PC-9 (cell line): Measurements from ENCODE around the gene PCDH9. TPM values are rescaled to one million over a fixed set of nuclear protein-coding genes. Genes with fewer than 3 reads are reported as not detected.

Experiments
- BruUV-seq: library from RNA; stranded (reverse); fragments of 400-500 nt; replicated peaks from 2 replicates; lab custom pipeline; 2021; lab: Mats Ljungman, UMichigan
- CTCF ChIA-PET: fragments of 300-600 bp; sonication (Branson Sonifier 250); formaldehyde crosslinking; loops from one replicate; lab custom pipeline; 2022; ENCODE audit warnings: antibody characterized with exemption; lab: Charles Lee
- POLR2A ChIA-PET: fragments of 300-600 bp; sonication (Branson Sonifier 250); formaldehyde crosslinking; loops from one replicate; lab custom pipeline; 2022; ENCODE audit warnings: antibody characterized with exemption; ENCODE audit not compliant: unreplicated experiment; lab: Charles Lee
- DNase-seq, 2 experiments: peaks; one replicate each; pipeline versions ENCODE4 v3.0.0 to v3.0.0-alpha.2; 2015 to 2022; ENCODE audit warnings: mixed read lengths in 1 of 2
- H2AFZ ChIP-seq: fragments of 200-600 bp; sonication (generic); 2 replicates; pipeline ENCODE4 v1.8.1; 2017; ENCODE audit warnings: antibody characterized with exemption
- H3F3A ChIP-seq: fragments of 200-600 bp; sonication (generic); 2 replicates; pipeline ENCODE4 v1.8.1; 2017; ENCODE audit warnings: antibody characterized with exemption, mild to moderate bottlenecking, low read depth; ENCODE audit not compliant: insufficient read depth
- H3K27ac ChIP-seq: fragments of 200-600 bp; sonication (generic); 2 replicates; pipeline ENCODE4 v1.6.1; 2016; ENCODE audit warnings: mixed run types
- H3K27me3 ChIP-seq: fragments of 200-600 bp; sonication (generic); 2 replicates; pipeline ENCODE4 v1.6.1; 2016; ENCODE audit warnings: low read depth, mixed run types; ENCODE audit not compliant: insufficient read depth
- H3K36me3 ChIP-seq: fragments of 200-600 bp; sonication (generic); 2 replicates; pipeline ENCODE4 v1.6.1; 2016; ENCODE audit warnings: low read depth, mixed run types
- H3K4me1 ChIP-seq: fragments of 200-600 bp; sonication (generic); replicated peaks from 2 replicates; pipeline ENCODE4 v1.6.1; 2016; ENCODE audit warnings: mixed run types; ENCODE audit not compliant: insufficient read depth
- H3K4me2 ChIP-seq: fragments of 200-600 bp; sonication (generic); 2 replicates; pipeline ENCODE4 v1.6.1; 2017; ENCODE audit warnings: mixed run types
- H3K4me3 ChIP-seq: fragments of 200-600 bp; sonication (generic); 2 replicates; pipeline ENCODE4 v1.6.1; 2016; ENCODE audit warnings: mixed run types
- H3K79me2 ChIP-seq: fragments of 200-600 bp; sonication (generic); 2 replicates; pipeline ENCODE4 v1.6.1; 2017; ENCODE audit warnings: low read depth, mixed run types
- H3K9me2 ChIP-seq: fragments of 200-600 bp; sonication (generic); 2 replicates; pipeline ENCODE4 v1.8.1; 2017; ENCODE audit warnings: mild to moderate bottlenecking; ENCODE audit not compliant: insufficient read depth
- H3K9me3 ChIP-seq: fragments of 200-600 bp; sonication (generic); 2 replicates; pipeline ENCODE4 v1.8.1; 2016; ENCODE audit warnings: low read depth; ENCODE audit not compliant: insufficient read depth
- H4K20me1 ChIP-seq: fragments of 200-600 bp; sonication (generic); 2 replicates; pipeline ENCODE4 v1.8.1; 2017; ENCODE audit not compliant: insufficient read depth
- EZH2 ChIP-seq: fragments of 200-600 bp; sonication (generic); IDR thresholded peaks from 2 replicates; pipeline ENCODE4 v1.8.0; 2017; ENCODE audit warnings: antibody characterized with exemption, low read depth
- intact Hi-C: fragments of 100-400 bp; cut with micrococcal nuclease; formaldehyde crosslinking; loops from one replicate; pipeline ENCODE4 v1.10.0; 2022; ENCODE audit not compliant: unreplicated experiment
- total RNA-seq: library from RNA; stranded (reverse); gene quantifications from 2 replicates; pipeline ENCODE4 v1.2.3, GENCODE V29; 2021
- TF ChIP-seq, protein P1 (sequence below): fragments of 200-600 bp; sonication (generic); conservative IDR thresholded peaks from 2 replicates; pipeline ENCODE4 v1.6.1; 2017; ENCODE audit warnings: mixed run types, antibody characterized with exemption, mild to moderate bottlenecking, moderate library complexity

The PCDH9 gene
- total RNA-seq, 1 experiment from 2014 or later: 0.37 TPM

DNA sequence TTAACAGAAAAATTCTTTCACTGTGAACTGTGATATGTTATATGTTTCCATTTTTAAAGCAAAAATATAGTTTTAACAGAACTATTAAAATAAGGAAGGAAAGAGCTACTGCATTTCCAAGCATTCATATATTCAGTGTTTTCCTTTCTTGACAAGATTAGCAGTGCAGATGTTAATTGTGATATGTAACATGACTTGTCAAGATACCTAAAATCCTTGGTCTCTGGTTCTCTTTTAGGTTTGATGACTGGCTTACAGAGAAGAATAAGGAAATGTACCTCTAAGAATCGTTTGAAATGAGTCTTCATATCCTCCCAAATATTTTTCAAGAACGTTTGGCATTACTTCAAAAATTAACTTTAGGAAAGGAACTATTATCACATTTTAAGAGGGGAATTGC lies 907.2 kb downstream of the PCDH9 start:
- ChIA-PET CTCF (no interaction called here), POLR2A (no interaction called here)
- Histone ChIP-seq H3K27me3 (no peaks in the 10 kb centered on the region), H3K79me2 (no peaks in the 10 kb centered on the region), H3K36me3 (no peaks in the 10 kb centered on the region), H3K4me3 (no peak overlapping the region), H3F3A (no peaks in the 10 kb centered on the region), H3K27ac (no peak overlapping the region), H2AFZ (no peak overlapping the region), H4K20me1 (no peaks in the 10 kb centered on the region), H3K4me2 (no peak overlapping the region), H3K4me1 (no peaks in the 10 kb centered on the region), H3K9me3 (no peaks in the 10 kb centered on the region), H3K9me2 (no peaks in the 10 kb centered on the region)
- no peak for DNase-seq
- TF ChIP-seq, protein P1, sequence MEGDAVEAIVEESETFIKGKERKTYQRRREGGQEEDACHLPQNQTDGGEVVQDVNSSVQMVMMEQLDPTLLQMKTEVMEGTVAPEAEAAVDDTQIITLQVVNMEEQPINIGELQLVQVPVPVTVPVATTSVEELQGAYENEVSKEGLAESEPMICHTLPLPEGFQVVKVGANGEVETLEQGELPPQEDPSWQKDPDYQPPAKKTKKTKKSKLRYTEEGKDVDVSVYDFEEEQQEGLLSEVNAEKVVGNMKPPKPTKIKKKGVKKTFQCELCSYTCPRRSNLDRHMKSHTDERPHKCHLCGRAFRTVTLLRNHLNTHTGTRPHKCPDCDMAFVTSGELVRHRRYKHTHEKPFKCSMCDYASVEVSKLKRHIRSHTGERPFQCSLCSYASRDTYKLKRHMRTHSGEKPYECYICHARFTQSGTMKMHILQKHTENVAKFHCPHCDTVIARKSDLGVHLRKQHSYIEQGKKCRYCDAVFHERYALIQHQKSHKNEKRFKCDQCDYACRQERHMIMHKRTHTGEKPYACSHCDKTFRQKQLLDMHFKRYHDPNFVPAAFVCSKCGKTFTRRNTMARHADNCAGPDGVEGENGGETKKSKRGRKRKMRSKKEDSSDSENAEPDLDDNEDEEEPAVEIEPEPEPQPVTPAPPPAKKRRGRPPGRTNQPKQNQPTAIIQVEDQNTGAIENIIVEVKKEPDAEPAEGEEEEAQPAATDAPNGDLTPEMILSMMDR: no peak
- TF ChIP-seq EZH2: no peak
- no TSS peak for BruUV-seq
- intact Hi-C loops: no loop called here

DNA sequence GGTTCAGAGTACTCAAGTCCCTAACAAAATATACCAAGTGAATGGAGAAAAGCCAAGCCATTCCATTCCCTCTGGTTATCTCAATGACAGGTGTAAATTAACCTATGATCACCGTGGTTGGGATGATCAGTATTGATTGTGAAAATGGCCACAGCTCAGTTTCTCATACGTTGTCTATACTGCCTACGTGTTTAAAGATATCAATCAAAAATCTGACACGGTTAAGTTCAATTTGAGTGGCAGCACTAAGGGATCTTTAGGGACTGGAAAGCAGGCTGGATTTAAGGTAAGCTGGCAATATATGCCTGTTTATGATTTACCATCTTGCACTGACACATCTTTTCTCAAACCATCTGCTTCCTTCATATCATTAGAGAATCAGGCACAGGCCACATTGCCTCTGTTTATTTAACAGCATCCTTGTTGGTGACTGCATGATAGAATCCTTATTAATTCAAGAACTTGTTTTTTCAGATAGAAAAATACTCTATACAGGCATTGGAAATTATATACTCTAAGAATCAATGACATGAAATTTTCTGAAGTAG lies 907.9 kb downstream of the PCDH9 start:
- intact Hi-C loops: no loop called here
- Histone ChIP-seq H3K4me2 (no peak overlapping the region), H2AFZ (no peak overlapping the region), H3K4me3 (no peak overlapping the region), H3K79me2 (no peaks in the 10 kb centered on the region), H3K4me1 (no peaks in the 10 kb centered on the region), H3K27ac (no peak overlapping the region), H3F3A (no peaks in the 10 kb centered on the region), H3K9me3 (no peaks in the 10 kb centered on the region), H3K36me3 (no peaks in the 10 kb centered on the region), H4K20me1 (no peaks in the 10 kb centered on the region), H3K27me3 (no peaks in the 10 kb centered on the region), H3K9me2 (no peaks in the 10 kb centered on the region)
- POLR2A ChIA-PET: no interaction called here
- DNase-seq: no peak
- CTCF ChIA-PET: no interaction called here
- TF ChIP-seq EZH2: no peak
- TF ChIP-seq, protein P1: no peak
- BruUV-seq: no TSS peak

DNA sequence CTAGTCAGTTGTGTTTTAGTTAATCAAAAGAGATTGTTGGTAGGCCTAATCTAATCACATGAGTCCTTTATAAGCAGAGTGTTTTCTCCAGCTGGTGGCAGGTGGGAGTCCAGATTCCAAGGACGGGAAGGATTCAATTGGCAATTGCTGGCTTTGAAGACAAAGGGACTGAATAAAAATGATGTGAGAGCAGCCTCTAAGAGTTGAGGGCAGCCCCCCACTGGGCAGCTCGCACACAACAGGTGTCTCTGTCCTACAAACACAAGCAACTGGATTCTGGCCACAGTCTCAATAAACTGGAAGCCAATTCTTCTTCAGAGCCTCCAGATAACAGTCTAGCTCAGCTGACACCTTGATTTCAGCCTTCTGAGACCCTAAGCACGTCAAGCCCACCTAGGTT lies 915.2 kb downstream of the PCDH9 start:
- no TSS peak for BruUV-seq
- Histone ChIP-seq H3F3A (no peaks in the 10 kb centered on the region), H3K79me2 (no peaks in the 10 kb centered on the region), H3K4me2 (no peak overlapping the region), H3K4me3 (no peak overlapping the region), H2AFZ (no peak overlapping the region), H3K9me3 (no peaks in the 10 kb centered on the region), H3K27ac (no peak overlapping the region), H3K36me3 (no peaks in the 10 kb centered on the region), H3K9me2 (no peaks in the 10 kb centered on the region), H4K20me1 (no peaks in the 10 kb centered on the region), H3K27me3 (no peaks in the 10 kb centered on the region), H3K4me1 (no peaks in the 10 kb centered on the region)
- ChIA-PET CTCF (no interaction called here), POLR2A (no interaction called here)
- no peak for DNase-seq
- intact Hi-C loops: no loop called here
- TF ChIP-seq EZH2: no peak
- TF ChIP-seq, protein P1: no peak
